AG20443 (cell line): ENCODE data around the gene AXDND1.

Experiments used
- DNase-seq: peaks from one replicate; pipeline ENCODE4 v3.0.0; 2012; ENCODE audit warnings: low spot score, mixed read lengths

The AXDND1 gene

GRCh38 chr1:179575497-179576314 lies 209.9 kb downstream of the AXDND1 start, which contains the start of gene NPHS2:
NPHS2 (minus strand) TSS chr1:179575948; CDS start chr1:179575864, 84 bp downstream.
- DNase-seq = no peak

GRCh38 chr1:179576509-179576908 lies 210.7 kb downstream of the AXDND1 start:
- DNase-seq = no peak

- DNase-seq = no peak
Observed at GRCh38 chr1:179583771-179584320, 218.1 kb downstream of the AXDND1 start.

- peak; percentile 57 for DNase-seq
Observed at GRCh38 chr1:179586107-179586823, 220.5 kb downstream of the AXDND1 start.

GRCh38 chr1:179587336-179587735 lies 221.6 kb downstream of the AXDND1 start:
- no peak for DNase-seq

- DNase-seq = no peak
Observed at GRCh38 chr1:179588425-179589024, 222.8 kb downstream of the AXDND1 start.

- no peak for DNase-seq
Observed at GRCh38 chr1:179589509-179589908, 223.7 kb downstream of the AXDND1 start.

GRCh38 chr1:179590671-179591070 lies 224.9 kb downstream of the AXDND1 start:
- DNase-seq = no peak

- no peak for DNase-seq
Observed at GRCh38 chr1:179591253-179591591, 225.5 kb downstream of the AXDND1 start.

GRCh38 chr1:179591592-179592580 lies 226.1 kb downstream of the AXDND1 start, which contains the start of gene TDRD5:
TDRD5 (plus strand) TSS chr1:179591832; CDS start chr1:179592616, 784 bp downstream.
- peak; percentile 66 for DNase-seq

- DNase-seq = no peak
Observed at GRCh38 chr1:179598631-179599030, 232.9 kb downstream of the AXDND1 start.

- no peak for DNase-seq
Observed at GRCh38 chr1:179599623-179600249, 234.0 kb downstream of the AXDND1 start.

GRCh38 chr1:179601093-179601492 lies 235.3 kb downstream of the AXDND1 start:
- no peak for DNase-seq
